Calu3 (cell line): Measurements from ENCODE around the gene COTL1. TPM values are rescaled to one million over a fixed set of nuclear protein-coding genes. Genes with fewer than 3 reads are reported as not detected.

Source experiments
- BruUV-seq: library from RNA; stranded (reverse); fragments of 400-500 nt; replicated peaks from 2 replicates; lab custom pipeline; 2021; lab: Mats Ljungman, UMichigan
- CTCF ChIA-PET: fragments of 300-600 bp; sonication (Branson Sonifier 250); formaldehyde crosslinking; loops from one replicate; lab custom pipeline; 2022; ENCODE audit warnings: antibody characterized with exemption; lab: Charles Lee
- DNase-seq: peaks from one replicate; pipeline ENCODE4 v3.0.0; 2022
- H3K27ac Mint-ChIP-seq: one replicate; pipeline ENCODE4 v1.8.0; 2022; ENCODE audit warnings: mixed read lengths; ENCODE audit not compliant: unreplicated experiment
- H3K27me3 Mint-ChIP-seq: one replicate; pipeline ENCODE4 v1.8.0; 2022; ENCODE audit warnings: mixed read lengths; ENCODE audit not compliant: unreplicated experiment
- H3K36me3 Mint-ChIP-seq: one replicate; pipeline ENCODE4 v1.8.0; 2022; ENCODE audit warnings: mild to moderate bottlenecking, moderate library complexity, mixed read lengths; ENCODE audit not compliant: insufficient read depth, unreplicated experiment
- H3K4me1 Mint-ChIP-seq: one replicate; pipeline ENCODE4 v1.8.0; 2022; ENCODE audit warnings: mild to moderate bottlenecking, low read depth, mixed read lengths; ENCODE audit not compliant: unreplicated experiment
- H3K4me3 Mint-ChIP-seq: one replicate; pipeline ENCODE4 v1.8.0; 2022; ENCODE audit warnings: mild to moderate bottlenecking, low read depth, moderate library complexity, mixed read lengths; ENCODE audit not compliant: unreplicated experiment
- H3K9me3 Mint-ChIP-seq: one replicate; pipeline ENCODE4 v1.8.0; 2022; ENCODE audit warnings: low read depth, mixed read lengths; ENCODE audit not compliant: unreplicated experiment
- CTCF ChIP-seq: fragments of 200-600 bp; IDR thresholded peaks from one replicate; pipeline ENCODE4 v1.8.0; 2022; ENCODE audit warnings: antibody characterized with exemption; ENCODE audit not compliant: unreplicated experiment
- intact Hi-C: fragments of 100-400 bp; cut with micrococcal nuclease; formaldehyde crosslinking; loops from one replicate; pipeline ENCODE4 v1.10.0; 2022; ENCODE audit not compliant: unreplicated experiment
- total RNA-seq: library from RNA; stranded (reverse); gene quantifications from 2 replicates; pipeline ENCODE4 v1.2.3, GENCODE V29; 2022

The COTL1 gene
- total RNA-seq, 1 experiment from 2014 or later, result 343 TPM

- no TSS peak for BruUV-seq
- peaks cover 65% of the 10 kb centered on the region for H3K4me1 Mint-ChIP-seq
- H3K36me3 Mint-ChIP-seq, result peaks cover 35% of the 10 kb centered on the region
- H3K9me3 Mint-ChIP-seq, result peaks cover 3% of the 10 kb centered on the region
- CTCF ChIA-PET, result no interaction called here
- H3K27ac Mint-ChIP-seq, result no peak overlapping the region
- no peak for DNase-seq
- H3K4me3 Mint-ChIP-seq, result no peak overlapping the region
- intact Hi-C loops, result no loop called here
- no peaks in the 10 kb centered on the region for H3K27me3 Mint-ChIP-seq
- no peak for TF ChIP-seq CTCF
These were observed 11.6 kb downstream of the COTL1 start for GRCh38 chr16:84606081-84606875.

- H3K36me3 Mint-ChIP-seq, result peaks cover 41% of the 10 kb centered on the region
- no peaks in the 10 kb centered on the region for H3K27me3 Mint-ChIP-seq
- DNase-seq, result no peak
- no TSS peak for BruUV-seq
- no peak overlapping the region for H3K27ac Mint-ChIP-seq
- no peak for TF ChIP-seq CTCF
- CTCF ChIA-PET, result interaction anchor here (0.6 kb wide), 1 partner anchor 13 kb away, joined by 3 read pairs; no protein-coding TSS in a partner anchor
- H3K4me1 Mint-ChIP-seq, result peaks cover 65% of the 10 kb centered on the region
- H3K9me3 Mint-ChIP-seq, result peaks cover 3% of the 10 kb centered on the region
- H3K4me3 Mint-ChIP-seq, result no peak overlapping the region
- intact Hi-C loops, result no loop called here
These were observed 12.5 kb downstream of the COTL1 start for GRCh38 chr16:84605339-84605848.

- TF ChIP-seq CTCF, result no peak
- peaks cover 70% of the 10 kb centered on the region for H3K4me1 Mint-ChIP-seq
- peak overlapping the region; percentile 59 for H3K27ac Mint-ChIP-seq
- intact Hi-C loops, result no loop called here
- peak overlapping the region; percentile 20 for H3K4me3 Mint-ChIP-seq
- H3K36me3 Mint-ChIP-seq, result peaks cover 47% of the 10 kb centered on the region
- no peak for DNase-seq
- CTCF ChIA-PET, result no interaction called here
- H3K9me3 Mint-ChIP-seq, result peaks cover 3% of the 10 kb centered on the region
- H3K27me3 Mint-ChIP-seq, result no peaks in the 10 kb centered on the region
- BruUV-seq, result no TSS peak
These were observed 13.3 kb downstream of the COTL1 start for GRCh38 chr16:84604477-84605013.

- H3K4me3 Mint-ChIP-seq, result peak overlapping the region; percentile 20
- H3K9me3 Mint-ChIP-seq, result peaks cover 3% of the 10 kb centered on the region
- CTCF ChIA-PET, result interaction anchor here (0.6 to 0.9 kb wide), 3 partner anchors 11 to 414 kb away, joined by 3 to 6 read pairs (median 5); no protein-coding TSS in a partner anchor
- no peaks in the 10 kb centered on the region for H3K27me3 Mint-ChIP-seq
- peak overlapping the region; percentile 59 for H3K27ac Mint-ChIP-seq
- H3K4me1 Mint-ChIP-seq, result peaks cover 76% of the 10 kb centered on the region
- no peak for DNase-seq
- no peak for TF ChIP-seq CTCF
- BruUV-seq, result no TSS peak
- intact Hi-C loops, result no loop called here
- H3K36me3 Mint-ChIP-seq, result peaks cover 51% of the 10 kb centered on the region
These were observed 13.9 kb downstream of the COTL1 start for GRCh38 chr16:84603940-84604339.
